Smooth muscle cell (in vitro differentiated cells): ENCODE data around the gene RAB38. TPM values are rescaled to one million over a fixed set of nuclear protein-coding genes. Genes with fewer than 3 reads are reported as not detected.
A peak's percentile ranks its signal among the peaks of the same experiment; 100 is the strongest.

Experiments
- DNase-seq: peaks from one replicate; lab custom pipeline; 2025; ENCODE audit not compliant: unreplicated experiment; lab: John Stamatoyannopoulos, UW
- H2AFZ ChIP-seq: fragments of 200-600 bp; sonication (generic); 2 replicates; pipeline ENCODE4 v1.6.0; 2016; ENCODE audit warnings: antibody characterized with exemption, low read depth, mild to moderate bottlenecking
- H3F3A ChIP-seq: fragments of 200-600 bp; sonication (generic); 2 replicates; pipeline ENCODE4 v1.6.0; 2017; ENCODE audit warnings: antibody characterized with exemption, low read depth
- H3K27ac ChIP-seq: fragments of 200-600 bp; sonication (generic); 2 replicates; pipeline ENCODE4 v1.5.1; 2016; ENCODE audit warnings: low read depth, mild to moderate bottlenecking
- H3K27me3 ChIP-seq: fragments of 200-600 bp; sonication (generic); 2 replicates; pipeline ENCODE4 v1.6.1; 2016; ENCODE audit warnings: low read depth, mild to moderate bottlenecking
- H3K36me3 ChIP-seq: fragments of 200-600 bp; sonication (generic); 2 replicates; pipeline ENCODE4 v1.5.1; 2016; ENCODE audit warnings: low read depth
- H3K4me1 ChIP-seq: fragments of 200-600 bp; sonication (generic); 2 replicates; pipeline ENCODE4 v1.5.1; 2016; ENCODE audit warnings: low read depth
- H3K4me2 ChIP-seq: fragments of 200-600 bp; sonication (generic); 2 replicates; pipeline ENCODE4 v1.6.0; 2016; ENCODE audit warnings: mild to moderate bottlenecking
- H3K4me3 ChIP-seq: fragments of 200-600 bp; sonication (generic); 2 replicates; pipeline ENCODE4 v1.5.1; 2016; ENCODE audit warnings: mild to moderate bottlenecking
- H3K79me2 ChIP-seq: fragments of 200-600 bp; sonication (generic); 2 replicates; pipeline ENCODE4 v1.6.0; 2016; ENCODE audit warnings: low read depth, mild to moderate bottlenecking
- H3K9ac ChIP-seq: fragments of 200-600 bp; sonication (generic); 2 replicates; pipeline ENCODE4 v1.6.0; 2016; ENCODE audit warnings: low read depth
- H3K9me3 ChIP-seq: fragments of 200-600 bp; sonication (generic); replicated peaks from 2 replicates; pipeline ENCODE4 v1.5.1; 2016; ENCODE audit warnings: low read depth
- H4K20me1 ChIP-seq: fragments of 200-600 bp; sonication (generic); 2 replicates; pipeline ENCODE4 v1.6.0; 2016; ENCODE audit warnings: low read depth
- WGBS: methylation state at CpG from one replicate; pipeline ENCODE4 v1.1.7; 2016; ENCODE audit warnings: low lambda C conversion rate; 5-methylcytosine and 5-hydroxymethylcytosine counted together
- polyA plus RNA-seq: library from polyadenylated mRNA; unstranded; fragments of >200 nt; fragmentation: Nextera tagmentation; extraction: Ambion mirVana; gene quantifications from 2 replicates; pipeline ENCODE4 v1.2.1, GENCODE V29; 2016
- total RNA-seq: library from RNA; depleted of rRNA; stranded (reverse); fragments of >200 nt; gene quantifications from 2 replicates; pipeline ENCODE4 v1.2.3, GENCODE V29; 2014
- TF ChIP-seq, protein P1 (sequence below): fragments of 200-600 bp; sonication (generic); IDR thresholded peaks from 2 replicates; pipeline ENCODE4 v1.5.1; 2017; ENCODE audit warnings: borderline replicate concordance, mild to moderate bottlenecking, antibody characterized with exemption; ENCODE audit not compliant: insufficient read depth, poor library complexity, severe bottlenecking

Gene RAB38
- total RNA-seq, result 8.4 and 15.3 TPM in 2 replicates
- polyA plus RNA-seq, result 1.9 and 12.5 TPM in 2 replicates

DNA sequence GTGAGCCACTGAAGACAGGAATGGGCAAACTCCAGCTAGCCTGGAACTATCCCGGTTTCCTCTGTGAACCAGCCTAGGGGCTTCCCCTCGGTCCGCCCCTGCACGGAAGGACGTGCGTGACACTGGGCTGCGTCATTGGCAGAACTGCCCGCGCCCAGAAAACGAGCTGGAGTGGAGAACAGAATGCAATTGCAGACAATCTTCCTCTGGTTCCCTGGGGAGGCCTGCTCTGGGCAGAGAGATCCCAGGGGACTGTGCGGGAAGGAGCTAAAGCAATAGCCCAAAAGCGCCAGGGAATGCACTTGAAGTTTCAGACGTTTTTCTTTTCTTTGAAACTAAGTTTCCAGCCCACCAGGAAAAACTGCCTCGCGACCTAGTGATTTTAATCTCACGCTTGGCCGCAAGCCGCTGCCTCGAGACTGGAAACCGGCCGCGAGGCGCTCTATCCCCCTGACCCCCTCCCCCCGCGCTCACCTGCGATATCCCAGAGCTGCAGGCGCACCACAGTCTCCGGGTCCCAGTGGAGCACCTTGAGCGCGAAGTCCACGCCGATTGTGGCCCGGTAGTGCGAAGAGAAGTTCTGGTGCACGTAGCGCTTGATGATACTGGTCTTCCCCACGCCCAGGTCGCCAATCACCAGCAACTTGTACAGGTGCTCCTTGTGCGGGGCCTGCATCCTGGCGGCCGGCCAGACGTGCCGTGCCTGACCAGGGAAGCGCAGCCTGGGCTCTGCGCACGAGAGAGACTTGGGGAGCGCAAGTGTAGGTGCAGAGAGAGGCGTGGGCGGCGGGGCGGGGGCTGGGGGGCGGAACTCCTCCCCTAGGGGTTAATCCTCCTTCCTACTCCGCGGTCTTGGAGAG is at the start of gene RAB38:
RAB38 (minus strand) TSS at position 735 of the 860 bp plus-strand sequence; CDS start at position 676, 59 bp downstream.
- Histone ChIP-seq H3K36me3 (no peaks in the 10 kb centered on the region), H3K9me3 (no peaks in the 10 kb centered on the region), H3K27ac (peak within 1 kb of the TSS; percentile 69), H3K4me2 (peak within 1 kb of the TSS; percentile 83), H4K20me1 (no peaks in the 10 kb centered on the region), H3K9ac (peak within 1 kb of the TSS; percentile 46), H2AFZ (peak within 1 kb of the TSS; percentile 78), H3K4me3 (peak within 1 kb of the TSS; percentile 49), H3F3A (no peaks in the 10 kb centered on the region), H3K79me2 (no peaks in the 10 kb centered on the region), H3K4me1 (peaks cover 7% of the 10 kb centered on the region), H3K27me3 (no peaks in the 10 kb centered on the region)
- TF ChIP-seq, protein P1, sequence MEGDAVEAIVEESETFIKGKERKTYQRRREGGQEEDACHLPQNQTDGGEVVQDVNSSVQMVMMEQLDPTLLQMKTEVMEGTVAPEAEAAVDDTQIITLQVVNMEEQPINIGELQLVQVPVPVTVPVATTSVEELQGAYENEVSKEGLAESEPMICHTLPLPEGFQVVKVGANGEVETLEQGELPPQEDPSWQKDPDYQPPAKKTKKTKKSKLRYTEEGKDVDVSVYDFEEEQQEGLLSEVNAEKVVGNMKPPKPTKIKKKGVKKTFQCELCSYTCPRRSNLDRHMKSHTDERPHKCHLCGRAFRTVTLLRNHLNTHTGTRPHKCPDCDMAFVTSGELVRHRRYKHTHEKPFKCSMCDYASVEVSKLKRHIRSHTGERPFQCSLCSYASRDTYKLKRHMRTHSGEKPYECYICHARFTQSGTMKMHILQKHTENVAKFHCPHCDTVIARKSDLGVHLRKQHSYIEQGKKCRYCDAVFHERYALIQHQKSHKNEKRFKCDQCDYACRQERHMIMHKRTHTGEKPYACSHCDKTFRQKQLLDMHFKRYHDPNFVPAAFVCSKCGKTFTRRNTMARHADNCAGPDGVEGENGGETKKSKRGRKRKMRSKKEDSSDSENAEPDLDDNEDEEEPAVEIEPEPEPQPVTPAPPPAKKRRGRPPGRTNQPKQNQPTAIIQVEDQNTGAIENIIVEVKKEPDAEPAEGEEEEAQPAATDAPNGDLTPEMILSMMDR, result no peak
- WGBS, result 2% methylated on average over 54 of the region's 54 CpGs
- DNase-seq, result peak; percentile 36

DNA sequence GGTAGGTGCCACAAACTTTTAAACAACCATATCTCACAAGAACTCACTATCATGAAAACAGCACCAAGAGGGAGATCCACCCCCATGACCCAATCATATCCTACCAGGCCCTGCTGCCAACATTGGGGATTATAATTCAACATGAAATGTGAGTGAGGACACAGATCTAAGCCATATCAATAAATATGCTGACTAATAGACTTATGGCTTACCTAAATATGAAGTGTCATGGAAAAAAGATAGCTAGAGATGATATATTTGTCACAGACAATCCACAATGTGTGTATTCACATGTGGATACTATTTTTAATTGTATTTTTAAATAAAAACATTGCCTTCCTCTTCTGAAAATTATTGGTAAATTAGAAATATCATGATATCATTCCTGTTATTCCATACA is 38.2 kb upstream of the RAB38 start:
- Histone ChIP-seq H3K9ac (no peak overlapping the region), H3K27ac (no peak overlapping the region), H3K4me3 (no peak overlapping the region), H3K4me1 (no peaks in the 10 kb centered on the region), H3K27me3 (no peaks in the 10 kb centered on the region), H3K79me2 (no peaks in the 10 kb centered on the region), H2AFZ (no peak overlapping the region), H3K36me3 (no peaks in the 10 kb centered on the region), H4K20me1 (no peaks in the 10 kb centered on the region), H3F3A (no peaks in the 10 kb centered on the region), H3K4me2 (no peak overlapping the region), H3K9me3 (no peaks in the 10 kb centered on the region)
- TF ChIP-seq, protein P1, result no peak
- DNase-seq, result no peak

DNA sequence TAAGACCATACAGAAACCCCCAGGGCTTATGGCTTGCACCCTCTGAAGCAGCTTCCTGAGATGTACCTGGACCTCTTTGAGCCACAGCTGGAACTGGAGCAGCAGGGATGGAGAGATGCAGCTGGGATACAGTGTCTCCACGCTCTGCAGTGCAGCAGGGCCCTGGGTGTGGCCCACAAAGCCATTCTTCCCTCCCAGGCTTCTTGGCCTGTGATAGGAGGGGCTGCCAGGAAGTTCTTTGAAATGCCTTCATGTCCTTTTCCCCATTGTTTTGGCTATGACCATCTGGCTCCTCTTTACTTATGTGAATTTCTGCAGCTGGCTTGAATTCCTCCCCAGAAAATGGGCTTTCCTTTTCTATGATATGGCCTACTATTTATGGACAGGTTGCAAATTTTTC is 37.1 kb upstream of the RAB38 start:
- no peaks in the 10 kb centered on the region for H3K79me2 ChIP-seq
- H3K36me3 ChIP-seq, result no peaks in the 10 kb centered on the region
- H3K9ac ChIP-seq, result no peak overlapping the region
- H2AFZ ChIP-seq, result no peak overlapping the region
- no peaks in the 10 kb centered on the region for H3K4me1 ChIP-seq
- 55% methylated on average over 1 of the region's 1 CpG for WGBS
- H3K27me3 ChIP-seq, result no peaks in the 10 kb centered on the region
- no peaks in the 10 kb centered on the region for H3F3A ChIP-seq
- TF ChIP-seq, protein P1, result no peak
- no peaks in the 10 kb centered on the region for H4K20me1 ChIP-seq
- DNase-seq, result no peak
- H3K27ac ChIP-seq, result no peak overlapping the region
- H3K9me3 ChIP-seq, result no peaks in the 10 kb centered on the region
- no peak overlapping the region for H3K4me3 ChIP-seq
- H3K4me2 ChIP-seq, result no peak overlapping the region
